ENCODE data around the gene APBA2.
A peak's percentile ranks its signal among the peaks of the same experiment; 100 is the strongest.

The APBA2 gene

GRCh38 chr15:28961391-28961790, 75.6 kb downstream of the APBA2 start:
- no peak for DNase-seq

GRCh38 chr15:28962851-28963710, 77.3 kb downstream of the APBA2 start:
- DNase-seq = peak in 1 of 2 experiments; percentile 22

GRCh38 chr15:28963711-28964081, 77.9 kb downstream of the APBA2 start:
- DNase-seq = no peak

DNA sequence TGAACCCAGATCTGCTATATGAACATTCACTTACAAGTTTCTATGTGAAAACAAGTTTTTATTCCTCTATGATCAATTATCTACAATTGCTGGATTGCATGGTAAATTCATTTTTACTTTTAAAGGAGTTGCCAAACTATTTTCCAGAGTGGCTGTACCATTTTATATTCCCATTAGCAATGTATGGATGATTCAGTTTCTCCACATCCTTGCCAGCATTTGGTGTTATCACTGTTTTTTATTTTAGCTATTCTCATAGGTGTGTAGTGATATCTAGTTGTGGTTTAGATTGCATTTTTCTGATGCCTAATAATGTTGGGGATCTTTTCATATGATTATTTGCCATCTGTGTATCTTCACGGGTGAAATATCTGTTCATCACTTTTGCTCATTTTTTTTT, 78.3 kb downstream of the APBA2 start:
- no peak for DNase-seq

- DNase-seq = no peak
These were observed 81.3 kb downstream of the APBA2 start for GRCh38 chr15:28967066-28967465.

DNA sequence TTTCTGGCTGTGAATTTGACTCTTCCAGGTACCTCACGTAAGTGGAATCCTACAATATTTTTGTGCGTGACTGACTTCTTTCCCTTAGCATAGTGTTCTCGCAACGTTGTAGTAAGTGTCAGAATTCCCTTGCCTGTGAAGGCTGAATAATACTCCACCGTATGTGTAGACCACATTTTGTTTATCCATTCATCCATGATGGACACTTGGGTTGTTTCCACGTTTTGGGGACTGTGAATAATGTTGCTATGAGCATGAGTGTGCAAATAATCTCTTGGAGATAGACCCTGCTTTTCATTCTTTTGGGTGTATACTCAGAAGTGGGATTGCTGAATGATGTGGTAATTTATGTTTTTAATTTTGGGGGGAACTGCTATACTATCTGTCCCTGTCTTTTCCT, 82.2 kb downstream of the APBA2 start:
- DNase-seq = no peak

- DNase-seq = peak in 1 of 2 experiments; percentile 7
These were observed 83.8 kb downstream of the APBA2 start for GRCh38 chr15:28969511-28970085.

- DNase-seq = no peak
These were observed 88.4 kb downstream of the APBA2 start for GRCh38 chr15:28974142-28974541.

DNA sequence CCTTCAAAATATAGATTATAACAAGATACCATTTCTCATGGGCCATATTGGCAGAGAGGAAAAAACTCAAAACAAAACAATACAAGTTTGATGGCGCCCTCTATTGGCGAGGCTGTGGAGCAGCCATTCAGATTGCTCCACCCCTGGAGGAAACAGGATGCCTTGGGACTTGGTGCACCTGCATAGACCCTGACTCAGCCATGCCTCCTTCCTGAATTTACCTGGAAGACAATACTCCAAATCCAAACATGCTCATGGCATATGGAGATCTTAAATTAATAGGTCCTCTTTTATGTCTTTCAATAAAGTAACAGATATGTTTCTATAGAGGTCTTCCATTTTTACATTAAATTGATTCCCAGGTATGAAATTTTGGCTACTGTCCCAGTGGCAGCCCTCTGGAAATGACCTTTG, 90.0 kb downstream of the APBA2 start:
- DNase-seq = peak; percentile 72 to 75

GRCh38 chr15:28977377-28978010, 91.7 kb downstream of the APBA2 start:
- DNase-seq = no peak

GRCh38 chr15:28978011-28978378, 92.2 kb downstream of the APBA2 start:
- DNase-seq = no peak

DNA sequence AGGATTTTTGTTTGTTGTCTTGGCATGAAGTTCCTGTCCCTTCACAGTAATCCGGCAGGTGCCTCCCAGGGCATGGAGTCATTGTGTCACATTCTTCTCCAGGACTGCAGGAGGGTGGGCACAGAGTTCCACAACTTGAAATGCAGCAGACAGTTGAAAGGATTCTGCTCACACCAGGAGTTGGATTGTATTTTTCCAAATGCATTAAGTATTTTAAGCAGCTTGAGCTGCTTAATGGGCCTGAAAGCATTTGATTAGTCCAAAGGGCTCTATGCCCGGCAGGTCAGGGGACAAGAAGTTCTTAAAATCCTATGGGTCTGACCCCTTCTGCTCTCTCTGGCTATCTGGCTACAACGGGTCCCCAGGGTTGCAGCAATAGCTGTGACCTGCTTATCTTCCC, 92.9 kb downstream of the APBA2 start:
- no peak for DNase-seq

GRCh38 chr15:28979208-28979841, 93.6 kb downstream of the APBA2 start:
- DNase-seq = no peak

GRCh38 chr15:28980709-28981350, 95.1 kb downstream of the APBA2 start:
- DNase-seq = no peak

GRCh38 chr15:28981351-28981720, 95.6 kb downstream of the APBA2 start:
- DNase-seq = no peak

DNA sequence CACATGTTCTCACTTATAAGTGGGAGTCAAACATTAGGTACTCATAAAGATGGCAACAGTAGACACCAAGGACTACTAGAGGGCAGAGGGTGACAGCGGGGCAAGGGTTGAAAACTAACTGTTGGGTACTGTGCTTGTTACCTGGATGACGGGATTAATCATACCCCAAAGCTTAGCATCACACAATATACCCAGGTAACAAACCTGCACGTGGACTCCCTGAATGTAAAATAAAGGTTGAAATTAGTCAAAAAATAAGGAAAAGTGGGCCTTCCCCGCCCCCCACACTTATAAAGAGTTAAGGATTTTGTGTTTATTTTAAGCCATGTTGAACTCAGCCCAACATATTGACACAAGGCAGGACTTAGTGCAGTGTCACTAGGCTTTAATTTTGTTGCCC, 96.1 kb downstream of the APBA2 start:
- DNase-seq = no peak

GRCh38 chr15:28982886-28983285, 97.1 kb downstream of the APBA2 start:
- no peak for DNase-seq

GRCh38 chr15:28983432-28984311, 97.9 kb downstream of the APBA2 start:
- no peak for DNase-seq

DNA sequence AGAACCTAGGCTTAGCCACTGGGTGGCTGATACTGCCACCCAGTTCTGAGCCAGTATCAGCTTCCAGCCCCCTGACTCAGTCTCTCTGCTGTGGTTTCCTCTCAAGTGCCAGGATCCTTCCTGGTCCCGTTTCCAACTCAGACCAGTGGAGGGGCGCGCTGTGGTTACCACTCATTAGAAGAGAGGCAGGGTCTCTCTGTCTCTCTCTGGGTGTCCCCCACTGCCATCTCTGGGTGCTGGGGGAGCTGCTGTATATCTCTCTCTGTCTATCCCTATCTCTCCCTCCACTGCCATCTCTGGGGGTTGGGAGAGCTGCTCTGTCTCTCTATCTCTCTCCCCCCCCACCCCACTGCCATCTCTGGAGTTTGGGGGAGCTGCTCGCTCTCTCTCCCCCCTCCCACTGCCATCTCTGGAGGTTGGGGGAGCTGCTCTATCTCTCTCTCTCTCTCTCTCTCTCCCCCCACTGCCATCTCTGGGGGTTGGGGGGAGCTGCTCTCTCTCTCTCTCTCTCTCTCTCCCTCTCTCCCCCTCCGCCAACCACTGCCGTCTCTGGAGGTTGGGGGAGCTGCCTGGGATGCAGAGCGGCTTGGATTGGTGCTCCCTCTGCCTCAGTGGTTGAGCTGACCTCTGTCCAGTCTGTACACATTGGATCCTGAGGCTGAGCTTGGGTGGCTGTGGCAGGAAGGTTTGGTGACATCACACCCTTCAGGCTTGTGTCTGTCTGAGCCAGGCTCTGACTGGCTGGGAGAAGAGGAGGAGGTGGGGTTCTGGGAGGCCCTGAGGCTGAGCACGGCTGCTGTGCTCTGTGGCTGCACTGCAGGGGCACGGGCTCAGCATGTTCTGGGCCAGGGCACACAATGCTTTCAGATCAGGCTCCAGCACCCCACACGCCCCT, 98.9 kb downstream of the APBA2 start:
- DNase-seq = peak; percentile 43 to 51

GRCh38 chr15:28985316-28985645, 99.5 kb downstream of the APBA2 start:
- no peak for DNase-seq

GRCh38 chr15:28985691-28986090, 99.9 kb downstream of the APBA2 start:
- no peak for DNase-seq
